Activated CD8-positive, alpha-beta memory T cell treated with anti-CD3 and anti-CD28 coated beads for 36 hours (primary cell): ENCODE measurements around the gene RTF1. TPM values are rescaled to one million over a fixed set of nuclear protein-coding genes. Genes with fewer than 3 reads are reported as not detected.
"Not testable (repeated sequence)": the region's sequence is repeated elsewhere in the genome, so short reads cannot be mapped to it uniquely, and the experiment has no call there.

Experiments used
- CTCF ChIA-PET: fragments of 350-600 bp; sonication (Branson Sonifier 250); formaldehyde crosslinking; loops from one replicate; lab custom pipeline; 2021; ENCODE audit warnings: antibody characterized with exemption; lab: Charles Lee
- POLR2A ChIA-PET: fragments of 350-600 bp; sonication (Branson Sonifier 250); formaldehyde crosslinking; loops from one replicate; lab custom pipeline; 2021; ENCODE audit warnings: antibody characterized with exemption; lab: Charles Lee
- total RNA-seq, 2 experiments: library from RNA; stranded (reverse); gene quantifications; one replicate each; pipeline ENCODE4 v1.2.3, GENCODE V29; 2021

The RTF1 gene
- total RNA-seq, 2 experiments from 2014 or later, result 28.3 to 33.8 TPM

GRCh38 chr15:41429003-41429890 is 12.4 kb downstream of the RTF1 start:
- POLR2A ChIA-PET, result interaction anchor here (0.5 to 1.1 kb wide), 2 partner anchors 27 to 267 kb away, joined by 3 read pairs; partner anchors contain the start of gene NDUFAF1
- CTCF ChIA-PET, result interaction anchor here (0.7 to 0.9 kb wide), 4 partner anchors 11 to 321 kb away, joined by 3 to 4 read pairs (median 3); no protein-coding TSS in a partner anchor

- ChIA-PET POLR2A (no interaction called here), CTCF (interaction anchor here (0.6 kb wide), 1 partner anchor 1120 kb away, joined by 3 read pairs; no protein-coding TSS in a partner anchor)
Observed at GRCh38 chr15:41435037-41435786, 18.3 kb downstream of the RTF1 start.

- ChIA-PET CTCF (no interaction called here), POLR2A (no interaction called here)
Observed at GRCh38 chr15:41437448-41437847, 20.6 kb downstream of the RTF1 start.

DNA sequence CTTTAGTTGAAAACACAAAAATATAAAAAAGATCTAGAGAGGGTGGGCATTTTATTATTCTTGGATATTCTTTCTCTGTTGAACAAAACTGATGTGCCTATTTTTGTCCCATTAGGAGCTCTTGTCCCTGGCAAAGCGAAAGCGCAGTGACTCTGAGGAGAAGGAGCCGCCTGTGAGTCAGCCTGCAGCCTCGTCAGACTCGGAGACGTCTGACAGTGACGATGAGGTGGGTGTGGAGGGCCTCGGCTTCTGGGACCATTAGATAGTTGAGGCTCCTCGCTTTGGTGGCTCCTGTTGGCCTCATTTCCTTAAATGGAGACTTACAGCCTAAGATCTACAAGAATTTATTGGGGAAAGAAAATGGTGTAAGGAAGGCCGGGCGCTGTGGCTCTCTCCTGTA is 21.3 kb downstream of the RTF1 start:
- CTCF ChIA-PET, result no interaction called here

GRCh38 chr15:41438745-41439144 is 21.9 kb downstream of the RTF1 start:
- POLR2A ChIA-PET, result interaction anchor here (0.7 kb wide), 1 partner anchor 169 kb away, joined by 3 read pairs; no protein-coding TSS in a partner anchor
- CTCF ChIA-PET, result not testable (repeated sequence)

More for the DNA sequence above, 21.3 kb downstream of the RTF1 start:
- POLR2A ChIA-PET, result interaction anchor here (0.7 kb wide), 1 partner anchor 169 kb away, joined by 3 read pairs; no protein-coding TSS in a partner anchor

- ChIA-PET POLR2A (interaction anchor here (0.5 kb wide), 1 partner anchor 125 kb away, joined by 3 read pairs; no protein-coding TSS in a partner anchor), CTCF (interaction anchor here (1.1 kb wide), 1 partner anchor 28 kb away, joined by 3 read pairs; no protein-coding TSS in a partner anchor)
Observed at GRCh38 chr15:41443275-41443674, 26.4 kb downstream of the RTF1 start.

- POLR2A ChIA-PET, result no interaction called here
- CTCF ChIA-PET, result interaction anchor here (0.7 to 1.0 kb wide), 3 partner anchors 30 to 713 kb away, joined by 3 to 4 read pairs (median 3); no protein-coding TSS in a partner anchor
Observed at GRCh38 chr15:41445399-41445798, 28.5 kb downstream of the RTF1 start.

DNA sequence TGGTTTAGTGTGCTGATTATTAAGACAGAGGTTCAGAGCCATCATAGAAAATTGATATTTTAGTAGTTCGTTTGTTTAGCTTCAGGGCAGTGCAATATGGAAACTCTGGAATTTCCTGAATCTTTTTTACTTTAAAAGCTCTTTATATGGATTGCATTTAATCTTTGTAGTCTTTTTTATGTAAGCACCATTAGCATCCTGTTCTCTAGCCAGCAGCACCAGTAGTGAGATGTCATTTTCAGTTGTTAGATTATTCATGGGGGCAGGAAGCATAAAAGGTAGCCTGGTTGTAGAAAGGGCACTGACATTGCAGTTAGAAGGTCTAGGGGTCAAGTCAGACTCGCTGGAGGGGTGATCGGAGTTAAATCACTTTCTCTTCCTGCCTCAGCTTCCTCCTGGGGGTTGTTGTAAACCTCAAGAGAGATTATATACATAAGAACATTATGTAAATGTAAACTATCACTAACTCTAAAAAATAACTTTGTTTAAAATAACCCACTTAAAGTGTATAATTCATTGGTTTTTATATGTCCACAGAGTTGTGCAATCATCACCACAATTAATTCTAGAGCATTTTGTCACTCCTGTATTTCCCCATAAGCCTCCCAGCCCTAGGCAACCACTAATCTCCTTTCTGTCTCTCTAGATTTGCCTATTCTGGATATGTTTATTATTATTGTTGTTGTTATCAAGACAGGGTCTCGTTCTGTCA is 45.3 kb downstream of the RTF1 start:
- CTCF ChIA-PET, result interaction anchor here (0.6 kb wide), 1 partner anchor 69 kb away, joined by 6 read pairs; no protein-coding TSS in a partner anchor
- POLR2A ChIA-PET, result no interaction called here

DNA sequence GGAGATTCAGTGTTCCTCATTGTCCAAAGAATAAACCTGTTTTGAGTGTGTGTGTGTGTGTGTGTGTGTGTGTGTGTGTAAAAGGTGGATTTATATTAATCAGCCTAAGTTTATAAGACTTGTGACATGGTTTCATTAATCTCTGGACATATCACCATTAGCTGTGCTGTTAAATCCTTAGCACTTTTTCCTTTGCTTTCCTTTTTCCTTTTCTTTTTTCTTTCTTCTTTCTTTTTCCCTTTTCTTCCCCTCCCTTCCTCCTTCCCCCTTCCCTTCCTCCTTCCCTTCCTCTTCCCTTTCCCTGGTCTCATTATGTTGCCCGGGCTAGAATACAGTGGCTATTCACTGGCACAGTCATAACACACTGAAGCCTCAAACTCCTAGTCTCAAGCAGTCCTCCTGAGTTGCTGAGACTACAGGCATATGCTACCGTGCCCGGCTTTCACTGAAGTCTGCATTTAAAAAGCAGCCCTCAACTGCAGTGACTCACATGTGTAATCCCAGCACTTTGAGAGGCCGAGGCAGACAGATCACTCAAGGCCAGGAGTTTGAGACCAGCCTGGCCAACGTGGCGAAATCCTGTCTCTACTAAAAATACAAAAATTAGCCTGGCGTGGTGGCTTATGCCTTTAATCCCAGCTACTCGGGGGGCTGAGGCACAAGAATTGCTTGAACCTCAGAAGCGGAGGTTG is 48.1 kb downstream of the RTF1 start:
- POLR2A ChIA-PET, result interaction anchor here (0.6 to 1.1 kb wide), 2 partner anchors 29 to 147 kb away, joined by 3 to 7 read pairs; partner anchors contain the start of gene ITPKA
- CTCF ChIA-PET, result interaction anchor here (0.8 to 2.9 kb wide), 14 partner anchors 11 to 346 kb away, joined by 3 to 14 read pairs (median 4); partner anchors contain the start of genes RPAP1 and TYRO3

- ChIA-PET POLR2A (interaction anchor here (0.6 to 1.1 kb wide), 4 partner anchors 28 to 147 kb away, joined by 3 to 7 read pairs (median 6); partner anchors contain the start of gene ITPKA), CTCF (interaction anchor here (0.8 to 2.9 kb wide), 20 partner anchors 8 to 345 kb away, joined by 3 to 14 read pairs (median 4); partner anchors contain the start of genes ITPKA, RPAP1 and TYRO3)
Observed at GRCh38 chr15:41465822-41466421, 49.0 kb downstream of the RTF1 start.

DNA sequence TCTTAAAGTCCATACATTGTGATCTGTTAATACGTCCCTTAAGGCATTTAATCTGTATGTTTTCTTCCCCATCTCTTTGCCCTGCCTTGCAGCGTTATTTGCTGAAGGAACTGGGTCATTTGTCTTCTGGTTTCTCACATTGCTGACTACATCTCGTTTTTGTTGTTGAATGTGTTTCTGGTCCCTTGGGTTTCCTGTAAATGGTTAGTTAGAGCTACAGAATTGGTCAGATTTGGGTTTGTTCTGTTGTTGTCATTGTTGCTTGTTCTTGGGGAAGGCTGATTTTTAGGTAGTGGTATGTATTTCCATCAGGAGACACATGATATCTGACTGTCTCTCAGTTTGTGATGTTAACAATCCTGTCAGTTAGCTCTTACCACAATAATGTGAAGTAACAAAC is 49.8 kb downstream of the RTF1 start:
- POLR2A ChIA-PET, result interaction anchor here (0.6 to 1.1 kb wide), 2 partner anchors 67 to 74 kb away, joined by 5 to 6 read pairs; no protein-coding TSS in a partner anchor
- CTCF ChIA-PET, result interaction anchor here (0.8 to 2.9 kb wide), 10 partner anchors 7 to 344 kb away, joined by 3 to 14 read pairs (median 4); partner anchors contain the start of gene ITPKA

DNA sequence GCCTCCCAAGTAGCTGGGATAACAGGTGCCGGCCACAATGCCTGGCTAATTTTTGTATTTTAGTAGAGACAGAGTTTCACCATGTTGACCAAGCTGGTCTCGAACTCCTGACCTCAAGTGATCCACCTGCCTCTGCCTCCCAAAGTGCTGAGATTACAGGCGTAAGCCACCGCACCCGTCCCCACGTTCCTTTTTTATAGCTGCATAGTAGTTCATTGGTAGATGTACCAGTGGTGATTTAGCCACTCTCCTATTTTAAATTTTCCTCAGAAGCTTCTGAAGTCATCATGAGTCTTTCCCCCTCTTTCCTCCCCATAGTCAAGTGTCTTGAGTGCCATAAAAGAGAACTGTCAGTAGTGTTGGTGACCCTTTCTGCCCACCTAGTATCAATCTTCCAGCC is 52.7 kb downstream of the RTF1 start:
- CTCF ChIA-PET, result interaction anchor here (0.5 to 1.2 kb wide), 2 partner anchors 10 to 174 kb away, joined by 3 read pairs; no protein-coding TSS in a partner anchor
- POLR2A ChIA-PET, result not testable (repeated sequence)

- ChIA-PET POLR2A (no interaction called here), CTCF (interaction anchor here (0.6 kb wide), 1 partner anchor 73 kb away, joined by 3 read pairs; no protein-coding TSS in a partner anchor)
Observed at GRCh38 chr15:41473418-41473817, 56.5 kb downstream of the RTF1 start.

DNA sequence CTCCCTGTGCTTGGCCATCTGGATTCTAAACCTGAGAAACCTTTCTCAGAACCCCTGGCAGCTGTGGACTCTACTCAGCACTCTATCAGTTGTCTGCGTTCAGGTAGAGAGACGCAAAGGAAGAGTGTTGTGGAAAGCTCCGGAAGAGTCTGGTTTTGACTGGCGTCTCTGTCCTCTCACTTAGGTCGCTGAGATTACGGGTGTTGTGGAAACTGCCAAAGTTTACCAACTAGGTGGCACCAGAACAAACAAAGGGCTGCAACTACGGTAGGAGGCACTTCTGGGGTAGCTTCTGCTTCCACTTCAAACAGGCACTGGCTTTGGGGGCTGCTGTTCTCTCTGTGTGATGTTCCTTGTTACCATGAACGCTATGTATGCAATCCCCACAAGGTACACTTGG is 57.5 kb downstream of the RTF1 start:
- POLR2A ChIA-PET, result no interaction called here

GRCh38 chr15:41474941-41475340 is 58.0 kb downstream of the RTF1 start:
- POLR2A ChIA-PET, result no interaction called here
- CTCF ChIA-PET, result no interaction called here

More for the DNA sequence above, 57.5 kb downstream of the RTF1 start:
- CTCF ChIA-PET, result interaction anchor here (1.0 kb wide), 1 partner anchor 8 kb away, joined by 4 read pairs; no protein-coding TSS in a partner anchor

GRCh38 chr15:41476416-41477048 is 59.6 kb downstream of the RTF1 start:
- ChIA-PET CTCF (interaction anchor here (1.2 kb wide), 1 partner anchor 31 kb away, joined by 3 read pairs; no protein-coding TSS in a partner anchor), POLR2A (no interaction called here)
